Peyer's patch (tissue), 4 donors: ENCODE data around the gene ERC1.

Experiments
- CTCF ChIP-seq, 6 experiments: fragments of 450-650 bp in 4 of 6; fragments of 200-600 bp in 2 of 6; sonication (generic) in 1 of 6; IDR thresholded peaks; one replicate each; pipeline ENCODE4 v1.5.1; 2017 to 2019; ENCODE audit warnings: antibody characterized with exemption in 6 of 6, mild to moderate bottlenecking in 3 of 6, moderate library complexity in 1 of 6
- POLR2A ChIP-seq, 2 donors: fragments of 450-650 bp; IDR thresholded peaks; one replicate each; pipeline ENCODE4 v1.5.1; 2017; ENCODE audit warnings: antibody characterized with exemption in 2 of 2, mild to moderate bottlenecking in 2 of 2, moderate library complexity in 2 of 2

- TF ChIP-seq CTCF (IDR thresholded peaks at IDR 0.05) (no peak), POLR2A (IDR thresholded peaks at IDR 0.05) (no peak)
Observed at GRCh38 chr12:951176-951575, 39.8 kb upstream of the ERC1 start.
